ENCODE results near the gene ATXN10.

ATXN10 gene

GRCh38 chr22:45689211-45689610, 17.6 kb downstream of the ATXN10 start:
- peaks cover 58% of the 10 kb centered on the region for H3K36me3 ChIP-seq (ENCODE audit: insufficient read depth, low read length)
- H3K4me2 ChIP-seq (ENCODE audit: insufficient read depth, low read length): no peak overlapping the region
- H4K20me1 ChIP-seq (ENCODE audit: insufficient read depth, low read length): peaks cover 54% of the 10 kb centered on the region; the same call in 1 of the 2 replicates
- no peak for ATAC-seq (ENCODE audit: insufficient read depth, low read depth)
- H3K27ac ChIP-seq (ENCODE audit: low read length): no peak overlapping the region
- H2AFZ ChIP-seq (ENCODE audit: low read depth, low read length): no peak overlapping the region
- no peak for DNase-seq
- TF ChIP-seq CTCF (IDR thresholded peaks at IDR 0.05; ENCODE audit: borderline replicate concordance, extremely low read depth, low read length, poor library complexity, severe bottlenecking) (no peak), EZH2 (IDR thresholded peaks at IDR 0.05; ENCODE audit: borderline replicate concordance, low read depth, low read length, severe bottlenecking) (no peak)
- no peak overlapping the region for H3K4me3 ChIP-seq (ENCODE audit: low read depth in 1 of 2, low read length in 2 of 2)
- H3K9me3 ChIP-seq (ENCODE audit: insufficient read depth, low read length, severe bottlenecking): no peaks in the 10 kb centered on the region
- no peaks in the 10 kb centered on the region for H3K27me3 ChIP-seq (ENCODE audit: insufficient read depth, low read length, poor library complexity)
- no peaks in the 10 kb centered on the region for H3K4me1 ChIP-seq (ENCODE audit: insufficient read depth, low read length)
- H3K9ac ChIP-seq (ENCODE audit: low read depth, low read length): no peak overlapping the region
- H3K79me2 ChIP-seq (ENCODE audit: insufficient read depth, low read length): peaks cover 77% of the 10 kb centered on the region

GRCh38 chr22:45690008-45690407, 18.4 kb downstream of the ATXN10 start:
- Histone ChIP-seq H3K4me3 (ENCODE audit: low read depth in 1 of 2, low read length in 2 of 2) (no peak overlapping the region), H3K36me3 (ENCODE audit: insufficient read depth, low read length) (peaks cover 60% of the 10 kb centered on the region), H3K4me2 (ENCODE audit: insufficient read depth, low read length) (no peak overlapping the region), H4K20me1 (ENCODE audit: insufficient read depth, low read length) (peaks cover 46% of the 10 kb centered on the region; the same call in 1 of the 2 replicates), H2AFZ (ENCODE audit: low read depth, low read length) (no peak overlapping the region), H3K79me2 (ENCODE audit: insufficient read depth, low read length) (peaks cover 69% of the 10 kb centered on the region), H3K27me3 (ENCODE audit: insufficient read depth, low read length, poor library complexity) (no peaks in the 10 kb centered on the region), H3K27ac (ENCODE audit: low read length) (no peak overlapping the region), H3K9me3 (ENCODE audit: insufficient read depth, low read length, severe bottlenecking) (no peaks in the 10 kb centered on the region), H3K4me1 (ENCODE audit: insufficient read depth, low read length) (no peaks in the 10 kb centered on the region), H3K9ac (ENCODE audit: low read depth, low read length) (no peak overlapping the region)
- TF ChIP-seq EZH2 (IDR thresholded peaks at IDR 0.05; ENCODE audit: borderline replicate concordance, low read depth, low read length, severe bottlenecking) (no peak), CTCF (IDR thresholded peaks at IDR 0.05; ENCODE audit: borderline replicate concordance, extremely low read depth, low read length, poor library complexity, severe bottlenecking) (no peak)
- ATAC-seq (ENCODE audit: insufficient read depth, low read depth): no peak
- DNase-seq: no peak

- Histone ChIP-seq H2AFZ (ENCODE audit: low read depth, low read length) (no peak overlapping the region), H3K4me1 (ENCODE audit: insufficient read depth, low read length) (no peaks in the 10 kb centered on the region), H3K9ac (ENCODE audit: low read depth, low read length) (no peak overlapping the region), H3K27me3 (ENCODE audit: insufficient read depth, low read length, poor library complexity) (no peaks in the 10 kb centered on the region), H4K20me1 (ENCODE audit: insufficient read depth, low read length) (peaks cover 29% of the 10 kb centered on the region; the same call in 1 of the 2 replicates), H3K4me2 (ENCODE audit: insufficient read depth, low read length) (no peak overlapping the region), H3K4me3 (ENCODE audit: low read depth in 1 of 2, low read length in 2 of 2) (no peak overlapping the region), H3K27ac (ENCODE audit: low read length) (no peak overlapping the region), H3K79me2 (ENCODE audit: insufficient read depth, low read length) (peaks cover 58% of the 10 kb centered on the region), H3K36me3 (ENCODE audit: insufficient read depth, low read length) (peaks cover 73% of the 10 kb centered on the region), H3K9me3 (ENCODE audit: insufficient read depth, low read length, severe bottlenecking) (no peaks in the 10 kb centered on the region)
- DNase-seq (no peak), ATAC-seq (ENCODE audit: insufficient read depth, low read depth) (no peak)
- TF ChIP-seq EZH2 (IDR thresholded peaks at IDR 0.05; ENCODE audit: borderline replicate concordance, low read depth, low read length, severe bottlenecking) (no peak), CTCF (IDR thresholded peaks at IDR 0.05; ENCODE audit: borderline replicate concordance, extremely low read depth, low read length, poor library complexity, severe bottlenecking) (no peak)
Observed at GRCh38 chr22:45692549-45692948, 20.9 kb downstream of the ATXN10 start.

- no peaks in the 10 kb centered on the region for H3K9me3 ChIP-seq (ENCODE audit: insufficient read depth, low read length, severe bottlenecking)
- H3K36me3 ChIP-seq (ENCODE audit: insufficient read depth, low read length): peaks cover 76% of the 10 kb centered on the region
- DNase-seq (no peak), ATAC-seq (ENCODE audit: insufficient read depth, low read depth) (no peak)
- no peaks in the 10 kb centered on the region for H3K4me1 ChIP-seq (ENCODE audit: insufficient read depth, low read length)
- H3K27ac ChIP-seq (ENCODE audit: low read length): no peak overlapping the region
- no peak overlapping the region for H3K4me3 ChIP-seq (ENCODE audit: low read depth in 1 of 2, low read length in 2 of 2)
- H3K9ac ChIP-seq (ENCODE audit: low read depth, low read length): no peak overlapping the region
- no peak overlapping the region for H3K4me2 ChIP-seq (ENCODE audit: insufficient read depth, low read length)
- H2AFZ ChIP-seq (ENCODE audit: low read depth, low read length): no peak overlapping the region
- TF ChIP-seq CTCF (IDR thresholded peaks at IDR 0.05; ENCODE audit: borderline replicate concordance, extremely low read depth, low read length, poor library complexity, severe bottlenecking): no peak
- peaks cover 55% of the 10 kb centered on the region for H3K79me2 ChIP-seq (ENCODE audit: insufficient read depth, low read length)
- H3K27me3 ChIP-seq (ENCODE audit: insufficient read depth, low read length, poor library complexity): no peaks in the 10 kb centered on the region
- H4K20me1 ChIP-seq (ENCODE audit: insufficient read depth, low read length): peaks cover 29% of the 10 kb centered on the region; the same call in 1 of the 2 replicates
Observed at GRCh38 chr22:45693835-45694234, 22.2 kb downstream of the ATXN10 start.
